ENCODE results near the gene CNN2. TPM values are rescaled to one million over a fixed set of nuclear protein-coding genes. Genes with fewer than 3 reads are reported as not detected.

CNN2 gene
- total and polyA plus RNA-seq, 12 donors = 6.9 to 64.9 (median 42.7) TPM

DNA sequence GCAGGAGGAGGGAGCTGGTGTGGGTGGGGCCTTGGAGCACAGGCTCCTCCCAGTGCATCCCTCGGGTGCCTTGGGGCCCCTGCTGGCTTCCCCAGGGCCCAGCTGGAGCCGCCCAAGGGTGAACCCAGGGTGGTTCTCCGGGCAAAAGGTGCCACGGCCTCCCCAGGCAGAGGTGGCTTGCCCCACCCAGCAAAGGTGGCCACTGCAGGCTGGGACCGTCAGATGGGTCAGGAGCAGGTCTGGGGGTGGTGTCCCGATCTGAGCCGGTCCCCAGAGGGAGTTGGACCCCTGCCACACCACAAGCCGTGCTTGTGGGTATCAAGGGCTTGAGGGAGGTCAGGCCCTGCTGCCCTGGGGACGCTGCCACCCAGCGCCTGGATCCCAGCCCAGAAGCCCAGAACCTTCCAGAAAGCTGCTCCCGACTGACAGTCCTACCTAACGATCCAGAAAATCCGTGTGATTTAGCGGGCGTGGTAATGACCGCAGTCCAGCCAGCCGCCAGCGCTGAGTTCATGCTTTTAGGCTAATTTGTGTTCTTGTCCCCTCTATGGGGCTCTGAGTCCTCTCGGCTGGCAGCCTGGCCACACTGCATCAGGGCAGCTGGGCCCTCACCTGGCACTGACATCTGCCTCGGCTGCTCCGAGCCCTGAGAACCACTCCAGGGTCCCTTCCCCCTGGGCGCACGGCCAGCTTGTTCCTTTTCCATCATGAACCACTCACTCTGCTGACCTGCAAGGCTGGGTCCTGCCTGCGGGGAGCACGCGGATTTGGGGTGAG, 31.2 kb upstream of the CNN2 start:
- no peak for DNase-seq
- Histone ChIP-seq H3K4me3 (no peak overlapping the region), H3K9me3 (replicated peaks in 1 of 3) (no peaks in the 10 kb centered on the region), H3K27me3 (peaks cover 31% of the 10 kb centered on the region), H3K4me1 (replicated peaks in 1 of 2) (peaks cover 9 to 21% of the 10 kb centered on the region in 2 donors), H3K36me3 (replicated peaks in 1 of 2) (no peaks in the 10 kb centered on the region), H3K27ac (no peak overlapping the region)
- intact Hi-C loops (cut with DNase I) = loop anchor here in 1 of 2 donors (10.0 kb wide), 1 partner anchor 220 kb away; no protein-coding TSS in a partner anchor
- TF ChIP-seq, protein P1, sequence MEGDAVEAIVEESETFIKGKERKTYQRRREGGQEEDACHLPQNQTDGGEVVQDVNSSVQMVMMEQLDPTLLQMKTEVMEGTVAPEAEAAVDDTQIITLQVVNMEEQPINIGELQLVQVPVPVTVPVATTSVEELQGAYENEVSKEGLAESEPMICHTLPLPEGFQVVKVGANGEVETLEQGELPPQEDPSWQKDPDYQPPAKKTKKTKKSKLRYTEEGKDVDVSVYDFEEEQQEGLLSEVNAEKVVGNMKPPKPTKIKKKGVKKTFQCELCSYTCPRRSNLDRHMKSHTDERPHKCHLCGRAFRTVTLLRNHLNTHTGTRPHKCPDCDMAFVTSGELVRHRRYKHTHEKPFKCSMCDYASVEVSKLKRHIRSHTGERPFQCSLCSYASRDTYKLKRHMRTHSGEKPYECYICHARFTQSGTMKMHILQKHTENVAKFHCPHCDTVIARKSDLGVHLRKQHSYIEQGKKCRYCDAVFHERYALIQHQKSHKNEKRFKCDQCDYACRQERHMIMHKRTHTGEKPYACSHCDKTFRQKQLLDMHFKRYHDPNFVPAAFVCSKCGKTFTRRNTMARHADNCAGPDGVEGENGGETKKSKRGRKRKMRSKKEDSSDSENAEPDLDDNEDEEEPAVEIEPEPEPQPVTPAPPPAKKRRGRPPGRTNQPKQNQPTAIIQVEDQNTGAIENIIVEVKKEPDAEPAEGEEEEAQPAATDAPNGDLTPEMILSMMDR (IDR thresholded peaks at IDR 0.05) = no peak
- no peak for TF ChIP-seq POLR2A (IDR thresholded peaks at IDR 0.05)
- WGBS, 4 donors = 73 to 79% (median 77%) methylated on average over 7 to 26 of the region's 26 CpGs

DNA sequence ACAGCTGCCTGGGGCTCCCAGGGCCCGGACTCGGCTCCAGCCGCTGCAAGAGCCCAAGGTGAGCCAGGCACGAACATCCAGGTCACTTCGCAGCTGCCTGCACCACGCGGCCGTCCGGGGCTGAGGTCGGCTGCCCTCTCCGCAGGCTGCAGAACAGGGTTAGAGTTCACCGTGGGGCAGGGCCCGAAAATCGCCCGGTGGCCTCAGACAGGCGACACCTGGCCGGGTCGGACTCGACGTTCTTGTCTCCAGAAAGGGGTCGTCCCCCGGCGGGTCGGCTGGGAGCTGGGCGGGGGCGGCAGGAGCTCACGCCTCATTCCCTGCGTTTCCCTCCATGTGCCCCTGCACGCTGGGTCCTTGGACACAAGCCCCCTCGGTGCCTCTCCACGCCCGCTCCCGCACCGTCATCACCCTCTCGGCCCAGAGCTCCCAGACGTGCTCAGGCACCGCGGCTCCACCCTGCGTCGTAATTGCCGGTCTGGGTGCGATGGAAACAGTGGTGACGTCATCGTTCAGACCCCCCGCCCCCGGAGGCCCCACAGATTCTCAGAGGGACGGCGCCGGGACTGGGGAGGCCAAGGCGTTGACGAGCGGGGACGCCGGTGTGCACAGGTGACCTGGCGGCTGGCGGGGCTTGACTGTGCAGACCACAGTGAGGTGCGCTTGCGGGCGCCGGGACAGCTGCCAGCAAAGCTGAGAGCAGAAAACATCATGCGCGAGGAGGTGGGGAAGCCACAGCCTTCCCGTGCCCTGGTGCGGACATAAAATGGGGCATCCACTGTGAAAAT, 30.2 kb upstream of the CNN2 start:
- 3 to 11% (median 7%) methylated on average over 8 to 64 of the region's 64 CpGs for WGBS, 4 donors
- Histone ChIP-seq H3K36me3 (replicated peaks in 1 of 2) (no peaks in the 10 kb centered on the region), H3K4me3 (no peak overlapping the region), H3K27ac (no peak overlapping the region), H3K4me1 (replicated peaks in 1 of 2) (peaks cover 0 to 19% of the 10 kb centered on the region in 2 donors), H3K9me3 (replicated peaks in 1 of 3) (no peaks in the 10 kb centered on the region), H3K27me3 (peaks cover 38% of the 10 kb centered on the region)
- TF ChIP-seq, protein P1 (IDR thresholded peaks at IDR 0.05) = no peak
- no peak for TF ChIP-seq POLR2A (IDR thresholded peaks at IDR 0.05)
- DNase-seq = peak in 2 of 7 donors; percentile 51 to 88
- intact Hi-C loops (cut with DNase I) = loop anchor here in 1 of 2 donors (10.0 kb wide), 1 partner anchor 221 kb away; no protein-coding TSS in a partner anchor

DNA sequence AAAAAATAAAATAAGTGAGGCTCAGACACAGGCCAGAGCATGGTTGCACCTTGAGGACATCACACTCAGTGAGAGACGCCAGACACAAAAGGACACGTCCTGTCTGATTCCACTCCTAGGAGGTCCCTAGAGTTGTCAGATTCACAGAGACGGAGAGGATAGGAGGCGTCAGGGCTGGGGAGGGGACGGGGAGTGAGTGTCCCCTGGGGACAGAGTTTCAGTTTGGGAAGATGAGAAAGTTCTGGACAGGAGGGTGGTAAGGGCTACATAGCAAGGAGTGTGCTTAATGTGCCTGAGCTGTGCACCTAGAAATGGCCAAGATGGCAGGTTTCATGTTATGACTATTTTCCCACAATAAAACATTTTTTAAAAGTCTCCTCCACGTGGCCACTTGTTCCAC, 28.3 kb upstream of the CNN2 start:
- Histone ChIP-seq H3K4me1 (replicated peaks in 1 of 2) (peaks cover 0 to 10% of the 10 kb centered on the region in 2 donors), H3K27ac (no peak overlapping the region), H3K27me3 (peaks cover 38% of the 10 kb centered on the region), H3K9me3 (replicated peaks in 1 of 3) (no peaks in the 10 kb centered on the region), H3K4me3 (no peak overlapping the region), H3K36me3 (replicated peaks in 1 of 2) (no peaks in the 10 kb centered on the region)
- intact Hi-C loops (cut with DNase I) = loop anchor here in 1 of 2 donors (10.0 kb wide), 1 partner anchor 223 kb away; no protein-coding TSS in a partner anchor
- TF ChIP-seq, protein P1 (IDR thresholded peaks at IDR 0.05) = no peak
- TF ChIP-seq POLR2A (IDR thresholded peaks at IDR 0.05) = no peak
- 16 to 35% (median 25%) methylated on average over 6 of the region's 6 CpGs for WGBS, 4 donors
- no peak for DNase-seq

DNA sequence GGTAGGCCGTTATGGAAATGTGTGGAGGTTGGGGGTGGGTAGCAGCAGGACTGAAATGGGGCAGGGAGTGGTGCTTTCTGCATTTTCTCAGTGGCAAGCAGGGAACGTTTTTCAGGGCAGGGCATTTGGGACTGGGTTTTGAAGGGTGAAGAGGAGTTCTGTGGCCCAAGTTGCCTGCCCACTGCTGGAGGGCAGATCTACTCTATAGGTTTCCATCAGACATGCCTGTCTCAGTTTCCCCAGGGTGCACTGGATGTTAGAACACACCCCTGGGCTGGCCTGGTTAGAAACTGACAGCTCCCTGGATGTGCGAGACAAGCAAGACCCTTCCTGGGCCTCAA, 27.1 kb upstream of the CNN2 start:
- Histone ChIP-seq H3K4me3 (no peak overlapping the region), H3K27ac (no peak overlapping the region), H3K9me3 (replicated peaks in 1 of 3) (no peaks in the 10 kb centered on the region), H3K27me3 (peaks cover 38% of the 10 kb centered on the region), H3K4me1 (replicated peaks in 1 of 2) (peaks cover 0 to 10% of the 10 kb centered on the region in 2 donors), H3K36me3 (replicated peaks in 1 of 2) (no peaks in the 10 kb centered on the region)
- DNase-seq = no peak
- TF ChIP-seq, protein P1 (IDR thresholded peaks at IDR 0.05) = no peak
- no peak for TF ChIP-seq POLR2A (IDR thresholded peaks at IDR 0.05)
- intact Hi-C loops (cut with DNase I) = loop anchor here in 1 of 2 donors (10.0 kb wide), 1 partner anchor 225 kb away; no protein-coding TSS in a partner anchor
- WGBS, 4 donors = 31 to 59% (median 55%) methylated on average over 2 to 3 of the region's 3 CpGs
